Liver (tissue), 9 donors: ENCODE measurements around the gene ABCC8. TPM values are rescaled to one million over a fixed set of nuclear protein-coding genes. Genes with fewer than 3 reads are reported as not detected.

Source experiments
- DNase-seq: peaks from one replicate; pipeline ENCODE4 v3.0.0-alpha.2; 2017; ENCODE audit warnings: low spot score
- H3K27ac ChIP-seq, 2 donors: one replicate each; pipeline ENCODE4 v1.7.0; 2013; ENCODE audit warnings: inconsistent platforms in 2 of 2, low read length in 2 of 2, control low read depth in 1 of 2, low read depth in 1 of 2, mild to moderate bottlenecking in 1 of 2
- H3K27me3 ChIP-seq, 4 donors: one replicate each; pipeline versions ENCODE4 v1.6.1 to v1.7.0; 2013; ENCODE audit warnings: low read length in 3 of 4, inconsistent platforms in 1 of 4, mild to moderate bottlenecking in 1 of 4, moderate library complexity in 1 of 4; ENCODE audit not compliant: control insufficient read depth in 4 of 4, insufficient read depth in 4 of 4
- H3K36me3 ChIP-seq, 4 donors: one replicate each; pipeline versions ENCODE4 v1.6.1 to v1.7.0; 2013; ENCODE audit warnings: low read length in 3 of 4, mild to moderate bottlenecking in 3 of 4, low read depth in 1 of 4, moderate library complexity in 1 of 4; ENCODE audit not compliant: control insufficient read depth in 4 of 4, insufficient read depth in 3 of 4
- H3K4me1 ChIP-seq, 4 donors: one replicate each; pipeline versions ENCODE4 v1.6.1 to v1.7.0; 2013; ENCODE audit warnings: low read length in 3 of 4, mild to moderate bottlenecking in 3 of 4, moderate library complexity in 1 of 4; ENCODE audit not compliant: control insufficient read depth in 4 of 4, insufficient read depth in 4 of 4
- H3K4me3 ChIP-seq, 3 donors: one replicate each; pipeline versions ENCODE4 v1.6.1 to v1.7.0; 2013; ENCODE audit warnings: low read length in 3 of 3, control low read depth in 1 of 3, low read depth in 1 of 3, mild to moderate bottlenecking in 1 of 3
- H3K9ac ChIP-seq, 2 donors: one replicate each; pipeline ENCODE4 v1.7.0; 2013; ENCODE audit warnings: low read length in 2 of 2, mild to moderate bottlenecking in 2 of 2, moderate library complexity in 2 of 2, control low read depth in 1 of 2, low read depth in 1 of 2
- H3K9me3 ChIP-seq, 4 donors: one replicate each; pipeline versions ENCODE4 v1.6.1 to v1.7.0; 2013; ENCODE audit warnings: low read length in 3 of 4; ENCODE audit not compliant: control insufficient read depth in 4 of 4
- ATF3 ChIP-seq: IDR thresholded peaks from 2 replicates; pipeline ENCODE4 v1.6.1; 2016; ENCODE audit warnings: antibody characterized with exemption
- FOXA1 ChIP-seq: IDR thresholded peaks from 2 replicates; pipeline ENCODE4 v1.6.1; 2016; ENCODE audit warnings: antibody characterized with exemption
- GABPA ChIP-seq, 2 donors: IDR thresholded peaks in 1 of 2; conservative IDR thresholded peaks in 1 of 2; 2 replicates each; pipeline ENCODE4 v1.6.1; 2016; ENCODE audit warnings: antibody characterized with exemption in 2 of 2, mild to moderate bottlenecking in 1 of 2, moderate library complexity in 1 of 2
- HNF4A ChIP-seq, 2 donors: conservative IDR thresholded peaks; 2 replicates each; pipeline ENCODE4 v1.6.1; 2016; ENCODE audit warnings: antibody characterized with exemption in 2 of 2, mild to moderate bottlenecking in 2 of 2
- HNF4G ChIP-seq: IDR thresholded peaks from 2 replicates; pipeline ENCODE4 v1.6.1; 2016; ENCODE audit warnings: antibody characterized with exemption
- MAX ChIP-seq: IDR thresholded peaks from 2 replicates; pipeline ENCODE4 v1.6.1; 2016; ENCODE audit warnings: antibody characterized with exemption
- NR2F2 ChIP-seq: IDR thresholded peaks from 2 replicates; pipeline ENCODE4 v1.6.1; 2016; ENCODE audit warnings: antibody characterized with exemption
- RAD21 ChIP-seq, 2 donors: IDR thresholded peaks; 2 replicates each; pipeline ENCODE4 v1.6.1; 2016; ENCODE audit warnings: antibody characterized with exemption in 2 of 2, mild to moderate bottlenecking in 2 of 2
- REST ChIP-seq: IDR thresholded peaks from 2 replicates; pipeline ENCODE4 v1.6.1; 2016; ENCODE audit warnings: antibody characterized with exemption, mild to moderate bottlenecking
- RXRA ChIP-seq, 2 donors: IDR thresholded peaks; 2 replicates each; pipeline ENCODE4 v1.6.1; 2017 to 2018; ENCODE audit warnings: antibody characterized with exemption in 2 of 2, mild to moderate bottlenecking in 1 of 2
- SP1 ChIP-seq: IDR thresholded peaks from 2 replicates; pipeline ENCODE4 v1.6.1; 2018; ENCODE audit warnings: antibody characterized with exemption, mild to moderate bottlenecking
- TAF1 ChIP-seq: conservative IDR thresholded peaks from 2 replicates; pipeline ENCODE4 v1.6.1; 2016; ENCODE audit warnings: antibody characterized with exemption, mild to moderate bottlenecking
- ZBTB33 ChIP-seq: IDR thresholded peaks from 2 replicates; pipeline ENCODE4 v1.6.1; 2016; ENCODE audit warnings: antibody characterized with exemption
- WGBS: extraction: QIAGEN DNeasy Blood & Tissue Kit; methylation state at CpG from one replicate; pipeline ENCODE4 v1.1.7; 2013; 5-methylcytosine and 5-hydroxymethylcytosine counted together
- polyA plus RNA-seq, 2 donors: library from polyadenylated mRNA; stranded (reverse) in 1 of 2; unstranded in 1 of 2; fragments of 200-250 nt in 1 of 2; fragments of >200 nt in 1 of 2; fragmentation: Nextera tagmentation in 1 of 2; extraction: Ambion mirVana in 1 of 2; gene quantifications; one replicate each; pipeline versions ENCODE4 v1.2.1 to v1.2.3, GENCODE V29; 2013 to 2015
- total RNA-seq, 2 donors: library from RNA; depleted of rRNA; stranded (reverse); fragments of >200 nt; gene quantifications; one replicate each; pipeline ENCODE4 v1.2.3, GENCODE V29; 2014
- donor health status: healthy.
- donor health status: healthy.
- donor health status: healthy.
- donor health status: healthy.
- donor health status: healthy.

Gene ABCC8
- total and polyA plus RNA-seq, 4 donors, result 0.16 to 0.25 TPM; not detected in 2

- no peak for DNase-seq
- H3K36me3 ChIP-seq, result no peaks in the 10 kb centered on the region
Observed at GRCh38 chr11:17500673-17501072, 24.0 kb upstream of the ABCC8 start.

GRCh38 chr11:17498475-17498874 lies 21.8 kb upstream of the ABCC8 start:
- WGBS, result 76% methylated on average over 5 of the region's 5 CpGs
- Histone ChIP-seq H3K4me1 (no peaks in the 10 kb centered on the region), H3K27me3 (no peaks in the 10 kb centered on the region), H3K36me3 (no peaks in the 10 kb centered on the region), H3K9ac (no peak overlapping the region), H3K9me3 (no peaks in the 10 kb centered on the region), H3K4me3 (no peak overlapping the region), H3K27ac (no peak overlapping the region)
- no peak for DNase-seq
- TF ChIP-seq GABPA (IDR thresholded peaks at IDR 0.05 in 1 of 2, conservative IDR thresholded peaks at IDR 0.05 in 1 of 2) (no peak), SP1 (no peak), HNF4G (no peak), HNF4A (conservative IDR thresholded peaks at IDR 0.05) (no peak), MAX (no peak), ATF3 (no peak), NR2F2 (no peak), FOXA1 (no peak), TAF1 (no peak), ZBTB33 (no peak), REST (no peak), RAD21 (IDR thresholded peaks at IDR 0.05) (no peak), RXRA (IDR thresholded peaks at IDR 0.05) (no peak)

More at GRCh38 chr11:17500673-17501072, 24.0 kb upstream of the ABCC8 start:
- H3K9ac ChIP-seq, result no peak overlapping the region
- no peaks in the 10 kb centered on the region for H3K4me1 ChIP-seq
- TF ChIP-seq SP1 (no peak), HNF4G (no peak), GABPA (IDR thresholded peaks at IDR 0.05 in 1 of 2, conservative IDR thresholded peaks at IDR 0.05 in 1 of 2) (no peak), ATF3 (no peak), RAD21 (IDR thresholded peaks at IDR 0.05) (no peak), NR2F2 (no peak), HNF4A (conservative IDR thresholded peaks at IDR 0.05) (no peak), REST (no peak)
- no peaks in the 10 kb centered on the region for H3K9me3 ChIP-seq
- 90% methylated on average over 12 of the region's 12 CpGs for WGBS
- H3K4me3 ChIP-seq, result no peak overlapping the region
- no peaks in the 10 kb centered on the region for H3K27me3 ChIP-seq
- H3K27ac ChIP-seq, result no peak overlapping the region
